Thymus (tissue), 11 donors: ENCODE results near the gene TXNL1. TPM values are rescaled to one million over a fixed set of nuclear protein-coding genes. Genes with fewer than 3 reads are reported as not detected.

Experiments
- DNase-seq, 9 donors: peaks; one replicate each; pipeline ENCODE4 v3.0.0-alpha.2; 2013; ENCODE audit warnings: low spot score in 9 of 9, low read depth in 6 of 9, missing footprints in 1 of 9
- H3K27ac ChIP-seq, 2 donors: one replicate each; pipeline ENCODE4 v1.5.1; 2013; ENCODE audit warnings: control low read depth in 1 of 2, low read depth in 1 of 2, low read length in 1 of 2, mild to moderate bottlenecking in 1 of 2, moderate library complexity in 1 of 2
- H3K27me3 ChIP-seq, 2 donors: one replicate each; pipeline ENCODE4 v1.5.1; 2013; ENCODE audit warnings: low read length in 1 of 2; ENCODE audit not compliant: control insufficient read depth in 2 of 2, insufficient read depth in 1 of 2
- H3K36me3 ChIP-seq, 2 donors: one replicate each; pipeline ENCODE4 v1.5.1; 2013; ENCODE audit warnings: low read length in 1 of 2, mild to moderate bottlenecking in 1 of 2, moderate library complexity in 1 of 2; ENCODE audit not compliant: control insufficient read depth in 2 of 2, insufficient read depth in 2 of 2
- H3K4me1 ChIP-seq, 2 donors: one replicate each; pipeline ENCODE4 v1.5.1; 2013; ENCODE audit warnings: low read length in 2 of 2; ENCODE audit not compliant: control insufficient read depth in 2 of 2, insufficient read depth in 2 of 2
- H3K4me3 ChIP-seq, 2 donors: one replicate each; pipeline ENCODE4 v1.5.1; 2013; ENCODE audit warnings: low read length in 2 of 2, control low read depth in 1 of 2, mild to moderate bottlenecking in 1 of 2
- H3K9me3 ChIP-seq, 2 donors: one replicate each; pipeline ENCODE4 v1.5.1; 2013; ENCODE audit warnings: low read length in 1 of 2, mild to moderate bottlenecking in 1 of 2; ENCODE audit not compliant: control insufficient read depth in 2 of 2, insufficient read depth in 1 of 2
- WGBS: extraction: QIAGEN DNeasy Blood & Tissue Kit; methylation state at CpG from one replicate; pipeline ENCODE4 v1.1.7; 2013; 5-methylcytosine and 5-hydroxymethylcytosine counted together
- polyA plus RNA-seq: library from polyadenylated mRNA; stranded (reverse); fragments of 200-250 nt; gene quantifications from one replicate; pipeline ENCODE4 v1.2.3, GENCODE V29; 2013
- total RNA-seq: library from RNA; stranded (reverse); fragments of 120-200 nt; gene quantifications from one replicate; pipeline ENCODE4 v1.2.4, GENCODE V29; 2013
- donor health status: healthy.

Gene TXNL1
- total and polyA plus RNA-seq, 2 donors, result 39.3 to 77.7 TPM

DNA sequence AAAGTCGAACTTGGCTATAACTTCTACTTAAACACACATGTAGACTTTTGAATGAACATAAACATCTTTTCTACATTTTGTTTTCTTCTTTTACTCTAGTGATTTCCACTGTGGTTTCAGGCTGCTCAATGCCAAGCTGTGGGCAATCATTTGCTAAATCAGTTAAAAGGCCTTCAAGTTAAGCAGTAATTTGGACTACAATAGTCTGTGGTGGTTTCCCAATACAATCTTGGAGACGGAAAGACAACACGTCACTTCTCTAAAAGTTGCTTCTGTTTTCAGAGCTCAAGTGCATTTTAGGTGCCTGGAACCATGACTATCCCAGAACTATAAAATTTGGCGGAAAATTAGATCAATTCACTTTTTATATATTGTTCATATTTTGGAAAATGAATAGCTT, 69.4 kb downstream of the TXNL1 start:
- Histone ChIP-seq H3K4me3 (no peak overlapping the region), H3K27ac (no peak overlapping the region), H3K27me3 (no peaks in the 10 kb centered on the region), H3K36me3 (no peaks in the 10 kb centered on the region), H3K4me1 (no peaks in the 10 kb centered on the region), H3K9me3 (no peaks in the 10 kb centered on the region)
- DNase-seq, result no peak
- WGBS, result 87% methylated on average over 4 of the region's 4 CpGs

DNA sequence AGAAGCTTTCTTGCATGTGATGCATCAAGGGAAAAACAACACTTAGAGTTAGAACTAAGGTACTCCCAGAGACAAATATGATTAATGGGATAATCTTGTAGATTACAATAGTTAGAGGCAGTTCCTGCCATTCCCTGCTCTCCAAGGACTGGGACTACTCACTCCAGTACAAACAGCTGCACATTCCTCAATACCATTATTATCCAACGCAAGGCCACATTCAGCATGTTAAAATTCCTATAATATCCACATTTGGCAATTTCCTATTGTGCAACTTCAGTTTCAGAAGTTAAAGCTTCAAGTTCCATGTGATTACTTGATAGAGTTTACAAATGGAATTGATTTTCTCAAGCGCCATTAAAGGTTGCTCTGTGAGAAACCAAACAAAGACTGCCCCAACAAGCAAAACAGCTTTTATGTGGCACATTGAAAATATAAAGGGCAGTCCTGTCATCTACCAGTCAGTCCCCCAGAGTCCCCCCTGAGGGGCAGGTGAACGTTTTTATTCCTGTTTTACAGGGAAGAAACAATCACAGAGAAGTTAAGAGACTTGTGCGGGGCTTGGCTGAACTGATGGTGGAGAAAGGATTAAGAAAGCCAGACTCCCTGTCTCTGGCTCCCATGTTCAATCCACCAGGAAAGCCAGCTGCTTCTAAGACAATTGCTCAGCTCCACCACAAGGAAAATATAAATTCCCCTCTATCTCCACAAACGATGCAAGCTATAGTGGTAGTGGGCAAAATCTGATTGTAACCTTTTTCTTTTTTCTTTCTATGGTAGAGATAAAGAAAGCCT, 72.6 kb downstream of the TXNL1 start:
- no peak overlapping the region for H3K27ac ChIP-seq
- 93% methylated on average over 5 of the region's 5 CpGs for WGBS
- no peaks in the 10 kb centered on the region for H3K27me3 ChIP-seq
- no peaks in the 10 kb centered on the region for H3K4me1 ChIP-seq
- no peak overlapping the region for H3K4me3 ChIP-seq
- peaks cover 0 to 3% of the 10 kb centered on the region in 2 donors for H3K9me3 ChIP-seq
- no peaks in the 10 kb centered on the region for H3K36me3 ChIP-seq
- DNase-seq, result no peak

DNA sequence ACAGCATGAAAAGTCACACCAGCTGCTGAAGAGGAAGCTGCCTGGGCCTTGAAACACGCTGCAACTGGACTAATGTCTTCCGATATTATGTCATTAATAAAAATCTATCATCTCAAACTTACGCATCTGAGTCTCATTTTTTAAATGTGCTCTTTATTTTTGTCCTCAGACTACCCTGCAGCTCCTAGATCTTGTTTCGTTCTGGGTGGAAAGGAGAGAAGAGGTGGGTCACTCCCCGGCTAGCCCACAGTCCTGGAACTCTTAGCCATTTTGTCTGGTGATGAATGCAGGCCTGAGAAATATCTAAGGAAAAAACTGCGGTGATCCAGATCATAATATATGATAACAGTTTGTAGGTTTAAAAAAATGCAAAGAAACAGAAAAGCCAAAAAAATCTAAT, 73.3 kb downstream of the TXNL1 start:
- Histone ChIP-seq H3K4me3 (no peak overlapping the region), H3K27ac (no peak overlapping the region), H3K27me3 (no peaks in the 10 kb centered on the region), H3K4me1 (no peaks in the 10 kb centered on the region), H3K9me3 (peaks cover 0 to 3% of the 10 kb centered on the region in 2 donors), H3K36me3 (no peaks in the 10 kb centered on the region)
- WGBS, result 96% methylated on average over 6 of the region's 6 CpGs
- DNase-seq, result no peak

DNA sequence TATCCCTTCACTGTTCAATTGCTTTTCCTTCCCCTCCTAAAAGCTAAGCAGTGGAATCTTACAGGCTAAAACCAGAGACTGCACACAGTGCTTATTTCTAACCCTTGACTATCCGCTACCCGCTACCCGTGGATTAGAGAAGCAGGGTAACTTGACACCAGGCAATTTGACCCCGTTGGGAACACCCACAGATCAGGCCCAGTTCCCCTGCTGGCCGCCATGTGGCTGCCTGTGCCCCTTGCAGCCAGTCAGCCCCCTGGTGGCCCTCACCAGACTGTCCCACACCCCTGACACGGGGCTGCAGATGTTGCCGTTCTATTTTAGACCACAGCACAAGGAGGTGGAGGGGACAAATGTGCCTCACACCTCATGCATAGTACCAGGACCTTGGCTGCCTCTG, 74.8 kb downstream of the TXNL1 start:
- Histone ChIP-seq H3K4me1 (no peaks in the 10 kb centered on the region), H3K27ac (no peak overlapping the region), H3K4me3 (no peak overlapping the region), H3K27me3 (no peaks in the 10 kb centered on the region), H3K9me3 (peaks cover 0 to 3% of the 10 kb centered on the region in 2 donors), H3K36me3 (no peaks in the 10 kb centered on the region)
- WGBS, result 93% methylated on average over 7 of the region's 7 CpGs
- DNase-seq, result no peak

DNA sequence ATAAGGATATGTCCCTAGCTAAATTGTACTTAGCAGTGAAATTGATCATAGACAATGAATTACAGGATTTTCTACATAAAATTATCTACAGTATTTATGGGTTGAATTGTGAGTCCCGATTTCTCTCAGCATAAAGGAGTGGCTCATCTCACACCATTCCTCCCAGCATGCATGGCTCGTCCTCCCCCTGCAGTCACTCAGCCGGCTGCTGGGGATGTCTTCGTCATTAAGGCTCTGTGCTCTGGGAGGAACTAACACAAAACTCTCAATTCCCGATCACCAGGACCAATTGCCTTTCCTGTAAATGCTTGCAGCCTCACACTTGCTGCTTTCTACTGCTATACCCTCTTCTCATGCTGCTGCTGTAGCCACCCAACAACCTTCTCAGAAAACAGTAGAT, 75.9 kb downstream of the TXNL1 start:
- DNase-seq, result no peak
- H3K4me1 ChIP-seq, result no peaks in the 10 kb centered on the region
- no peak overlapping the region for H3K27ac ChIP-seq
- WGBS, result 83% methylated on average over 5 of the region's 5 CpGs
- peaks cover 0 to 3% of the 10 kb centered on the region in 2 donors for H3K9me3 ChIP-seq
- no peaks in the 10 kb centered on the region for H3K27me3 ChIP-seq
- no peak overlapping the region for H3K4me3 ChIP-seq
- no peaks in the 10 kb centered on the region for H3K36me3 ChIP-seq

DNA sequence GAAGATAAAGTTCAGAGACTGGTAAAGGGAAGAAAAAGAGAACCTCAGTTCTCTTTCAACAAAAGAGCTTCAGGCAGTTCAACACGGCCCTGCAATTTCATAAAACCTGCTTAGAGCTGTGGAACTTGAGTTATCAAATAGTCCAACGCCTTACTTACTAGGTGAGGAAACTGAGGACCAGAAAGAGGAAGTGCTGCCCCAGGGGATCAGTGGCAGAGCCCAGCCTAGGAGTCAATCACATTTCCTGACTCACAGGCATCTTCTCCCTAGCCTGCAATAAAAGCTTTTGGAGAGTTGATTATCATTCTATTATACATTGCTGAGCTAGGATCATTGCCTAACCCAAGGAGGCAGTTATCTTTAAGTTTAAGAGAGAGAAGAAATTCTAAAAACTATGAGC, 77.4 kb downstream of the TXNL1 start:
- DNase-seq, result no peak
- Histone ChIP-seq H3K9me3 (peaks cover 0 to 3% of the 10 kb centered on the region in 2 donors), H3K27me3 (no peaks in the 10 kb centered on the region), H3K4me1 (no peaks in the 10 kb centered on the region), H3K36me3 (no peaks in the 10 kb centered on the region), H3K27ac (no peak overlapping the region), H3K4me3 (no peak overlapping the region)
- 95% methylated on average over 2 of the region's 2 CpGs for WGBS

DNA sequence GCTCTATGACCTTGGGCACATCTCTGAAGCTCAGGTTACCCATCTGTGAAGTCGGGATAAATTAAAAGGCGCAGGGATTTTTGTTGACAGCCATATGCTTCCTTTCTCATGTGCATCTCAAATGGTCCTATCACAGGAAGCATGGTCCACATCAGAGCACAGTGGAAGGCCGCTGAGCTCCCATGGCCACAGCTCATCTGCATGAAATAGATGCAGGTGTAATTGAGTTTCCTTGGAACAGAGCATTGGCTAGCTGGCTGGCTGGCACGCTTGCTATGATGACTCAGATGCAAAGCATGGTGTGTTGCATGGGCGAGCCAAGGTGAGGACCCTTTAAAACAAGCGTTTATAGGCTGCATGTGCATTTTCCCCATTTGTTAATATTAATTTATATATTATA, 79.3 kb downstream of the TXNL1 start:
- Histone ChIP-seq H3K9me3 (peaks cover 0 to 3% of the 10 kb centered on the region in 2 donors), H3K36me3 (no peaks in the 10 kb centered on the region), H3K4me3 (no peak overlapping the region), H3K4me1 (no peaks in the 10 kb centered on the region), H3K27me3 (no peaks in the 10 kb centered on the region), H3K27ac (no peak overlapping the region)
- 98% methylated on average over 6 of the region's 6 CpGs for WGBS
- no peak for DNase-seq

DNA sequence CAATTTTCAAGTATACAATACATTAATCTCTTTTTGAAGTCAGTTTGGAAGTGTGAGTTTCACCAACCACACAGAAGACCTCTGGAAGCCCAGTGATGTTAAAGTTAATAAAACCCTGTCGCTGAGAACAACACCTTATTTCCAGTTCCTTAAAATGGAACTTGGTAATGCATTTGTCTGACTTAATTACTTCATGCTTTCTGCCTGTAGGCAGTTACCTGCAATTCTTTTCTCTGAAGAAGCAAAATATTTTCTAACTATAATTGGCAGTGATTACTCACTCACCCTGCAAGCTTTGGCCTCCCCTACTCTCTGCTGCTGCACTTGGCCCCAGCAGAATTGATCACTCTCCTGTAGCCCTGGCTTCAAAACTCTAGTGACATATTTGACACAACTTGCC, 81.5 kb downstream of the TXNL1 start:
- no peak for DNase-seq
- WGBS, result 97% methylated on average over 1 of the region's 1 CpG
- H3K27ac ChIP-seq, result no peak overlapping the region
- H3K27me3 ChIP-seq, result no peaks in the 10 kb centered on the region
- no peaks in the 10 kb centered on the region for H3K9me3 ChIP-seq
- no peaks in the 10 kb centered on the region for H3K4me1 ChIP-seq
- H3K36me3 ChIP-seq, result no peaks in the 10 kb centered on the region
- H3K4me3 ChIP-seq, result no peak overlapping the region

DNA sequence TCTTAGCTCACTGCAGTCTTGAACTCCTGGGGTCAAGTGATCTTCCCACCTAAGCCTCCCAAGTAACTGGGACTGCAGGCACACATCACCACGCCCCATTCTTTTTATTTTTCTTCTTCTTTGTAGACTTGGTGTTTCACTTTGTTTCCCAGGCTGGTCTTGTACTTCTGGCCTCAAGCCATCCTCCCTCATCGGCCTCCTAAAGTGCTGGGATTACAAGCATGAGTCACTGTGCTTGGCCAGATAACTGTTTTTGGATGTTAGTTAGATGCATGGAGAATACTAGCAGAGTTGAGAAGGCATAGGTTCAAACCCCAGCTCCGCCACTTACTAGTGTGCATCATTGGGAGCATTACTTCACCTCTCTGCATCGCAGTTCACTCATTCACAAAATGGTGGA, 88.3 kb downstream of the TXNL1 start:
- no peaks in the 10 kb centered on the region for H3K9me3 ChIP-seq
- WGBS, result 99% methylated on average over 4 of the region's 4 CpGs
- H3K27me3 ChIP-seq, result no peaks in the 10 kb centered on the region
- no peak overlapping the region for H3K4me3 ChIP-seq
- H3K4me1 ChIP-seq, result no peaks in the 10 kb centered on the region
- no peaks in the 10 kb centered on the region for H3K36me3 ChIP-seq
- no peak overlapping the region for H3K27ac ChIP-seq
- DNase-seq, result no peak
